T-helper 1 cell treated with Interleukin-12 subunit alpha and Interleukin-12 subunit beta and Interleukin-4 antibody, amounts not matched to agents 30 μg/mL and 1 μg/mL, for 36 hours (primary cell): ENCODE results near the gene HLCS.

Experiments
- H3K27ac Mint-ChIP-seq: one replicate; pipeline ENCODE4 v1.8.0; 2021; ENCODE audit warnings: mild to moderate bottlenecking, mixed read lengths
- H3K27me3 Mint-ChIP-seq: one replicate; pipeline ENCODE4 v1.8.0; 2021; ENCODE audit warnings: low read depth, mixed read lengths
- H3K36me3 Mint-ChIP-seq: one replicate; pipeline ENCODE4 v1.8.0; 2021; ENCODE audit warnings: low read depth, mixed read lengths
- H3K4me1 Mint-ChIP-seq: one replicate; pipeline ENCODE4 v1.8.0; 2021; ENCODE audit warnings: low read depth, mixed read lengths
- H3K4me3 Mint-ChIP-seq: one replicate; pipeline ENCODE4 v1.8.0; 2021; ENCODE audit warnings: mild to moderate bottlenecking, moderate library complexity, mixed read lengths
- H3K9me3 Mint-ChIP-seq: one replicate; pipeline ENCODE4 v1.8.0; 2021; ENCODE audit warnings: mixed read lengths

Gene HLCS

DNA sequence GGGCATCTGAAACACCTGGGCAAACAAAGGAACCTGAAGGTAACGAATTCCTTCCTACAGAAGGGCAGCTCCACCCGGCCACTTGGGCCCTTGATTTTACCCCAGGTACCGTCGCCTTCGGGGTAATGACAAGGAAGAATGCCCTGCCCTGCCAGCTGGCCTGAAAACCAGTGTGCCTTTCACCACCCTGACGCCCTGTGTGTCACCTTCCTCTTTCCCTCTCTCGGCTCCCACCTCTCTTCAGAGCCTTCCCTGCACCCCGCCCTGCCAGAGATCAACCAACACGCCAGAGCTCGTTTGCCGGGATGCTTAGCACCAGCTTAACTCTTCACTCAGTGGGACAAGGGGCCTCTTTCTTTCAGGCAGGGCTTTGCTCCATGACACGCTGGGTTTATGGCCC, 181.5 kb downstream of the HLCS start:
- Mint-ChIP-seq H3K36me3 (no peaks in the 10 kb centered on the region), H3K9me3 (no peaks in the 10 kb centered on the region), H3K4me3 (no peak overlapping the region)

DNA sequence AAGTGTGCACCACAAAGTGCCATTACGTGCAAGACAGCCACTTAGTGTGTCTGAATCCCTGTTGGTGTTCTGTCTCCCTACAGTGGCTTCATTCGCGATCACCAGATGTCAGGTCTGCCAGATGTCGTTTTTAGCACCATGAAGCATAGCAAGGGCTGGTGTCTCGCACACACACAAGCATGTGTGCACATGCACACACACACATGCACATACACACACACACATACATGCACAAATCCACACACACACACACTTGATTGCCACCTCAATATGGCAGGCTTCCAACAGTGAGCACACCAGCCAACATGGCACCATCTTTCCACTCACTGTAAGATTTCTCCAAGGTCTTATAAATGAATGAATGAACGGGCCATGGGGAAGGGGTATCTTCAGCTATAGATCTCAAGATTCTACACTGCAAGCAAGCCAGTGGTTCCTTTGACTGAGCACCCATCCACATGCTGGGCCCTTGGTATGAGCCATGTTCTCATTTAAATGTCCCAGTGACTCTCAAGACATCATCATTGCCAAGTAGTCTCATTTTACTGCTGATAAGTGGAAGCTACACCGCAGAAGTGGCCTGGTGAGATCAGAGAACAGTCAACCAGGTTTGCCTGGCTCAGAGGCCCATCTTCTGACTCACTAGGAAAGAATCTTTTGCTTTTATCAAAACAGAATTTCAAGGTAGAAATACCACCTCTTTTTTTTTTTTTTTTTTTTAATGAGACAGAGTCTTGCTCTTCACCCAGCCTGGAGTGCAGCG, 182.7 kb downstream of the HLCS start:
- Mint-ChIP-seq H3K27me3 (no peaks in the 10 kb centered on the region), H3K4me1 (no peaks in the 10 kb centered on the region), H3K27ac (no peak overlapping the region), H3K36me3 (no peaks in the 10 kb centered on the region), H3K4me3 (no peak overlapping the region), H3K9me3 (no peaks in the 10 kb centered on the region)

More for the DNA sequence above, 181.5 kb downstream of the HLCS start:
- H3K4me1 Mint-ChIP-seq: no peaks in the 10 kb centered on the region
- no peaks in the 10 kb centered on the region for H3K27me3 Mint-ChIP-seq
- H3K27ac Mint-ChIP-seq: no peak overlapping the region

DNA sequence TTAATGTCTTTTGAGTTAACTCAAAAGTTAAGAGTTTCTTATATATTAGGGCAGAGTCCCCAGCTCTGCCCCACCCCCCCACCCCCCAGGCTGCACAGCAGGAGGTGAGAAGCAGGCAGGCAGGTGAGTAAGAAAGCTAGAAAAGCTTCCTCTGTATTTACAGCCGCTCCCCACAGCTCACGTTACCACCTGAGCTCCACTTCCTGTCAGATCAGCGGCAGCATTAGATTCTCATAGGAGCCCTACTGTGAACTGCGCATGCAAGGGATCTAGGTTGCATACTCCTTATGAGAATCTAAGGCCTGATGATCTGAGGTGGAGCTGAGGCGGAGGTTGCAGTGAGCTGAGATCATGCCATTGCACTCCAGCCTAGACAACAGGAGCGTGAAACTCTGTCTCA, 185.6 kb downstream of the HLCS start:
- Mint-ChIP-seq H3K27me3 (no peaks in the 10 kb centered on the region), H3K36me3 (no peaks in the 10 kb centered on the region), H3K4me1 (no peaks in the 10 kb centered on the region), H3K4me3 (no peak overlapping the region), H3K9me3 (no peaks in the 10 kb centered on the region), H3K27ac (no peak overlapping the region)

DNA sequence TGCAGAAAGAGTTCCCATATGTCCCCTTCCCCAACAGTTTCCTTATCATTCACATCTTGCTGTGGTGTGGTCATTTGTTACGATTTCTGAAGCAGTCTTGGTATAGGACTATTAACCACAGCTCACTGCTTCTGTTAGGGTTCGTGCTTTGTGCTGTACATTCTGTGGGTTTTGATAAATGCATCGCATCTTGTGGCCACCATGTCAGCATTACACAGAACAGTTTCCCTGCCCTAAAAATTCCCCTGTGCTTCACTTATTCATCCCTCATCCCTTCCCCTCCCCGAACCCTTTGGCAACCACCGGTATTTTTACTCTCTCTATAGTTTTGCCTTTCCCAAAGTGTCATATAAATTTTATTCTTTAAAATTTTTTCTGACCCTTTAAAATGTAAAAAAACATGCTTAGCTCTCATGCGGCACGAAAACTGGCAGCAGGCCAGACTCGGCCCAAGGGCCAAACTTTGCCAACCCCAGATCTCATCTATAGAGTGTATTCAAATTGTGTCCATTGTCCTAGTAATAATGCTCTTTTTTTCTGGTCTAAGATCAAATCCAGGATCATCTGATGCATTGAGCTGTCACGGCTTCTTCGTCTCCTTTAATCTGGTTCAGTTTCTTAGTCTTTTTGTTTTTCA, 189.4 kb downstream of the HLCS start:
- Mint-ChIP-seq H3K27ac (no peak overlapping the region), H3K36me3 (no peaks in the 10 kb centered on the region), H3K4me3 (no peak overlapping the region), H3K9me3 (no peaks in the 10 kb centered on the region), H3K27me3 (no peaks in the 10 kb centered on the region), H3K4me1 (no peaks in the 10 kb centered on the region)

DNA sequence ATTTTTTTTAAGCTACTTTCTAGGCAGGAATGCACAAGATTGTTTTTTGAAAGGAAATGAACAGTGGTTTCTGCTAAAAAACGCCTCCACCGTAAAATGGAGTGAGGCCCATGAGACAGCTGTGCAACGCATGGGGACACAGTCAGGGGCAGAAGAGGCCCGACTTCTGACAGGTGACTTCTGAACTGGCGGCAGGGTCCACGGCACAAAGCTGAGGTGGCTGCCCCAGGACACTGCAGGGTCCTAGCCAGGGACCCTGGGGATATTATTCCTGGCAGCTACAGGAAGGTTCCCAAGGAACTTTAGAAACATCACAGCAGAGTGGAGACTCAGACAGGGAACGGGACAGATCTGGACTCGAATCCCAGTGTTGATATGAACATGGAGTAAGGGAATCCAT, 192.5 kb downstream of the HLCS start:
- H3K27me3 Mint-ChIP-seq: no peaks in the 10 kb centered on the region
- no peaks in the 10 kb centered on the region for H3K4me1 Mint-ChIP-seq
- no peaks in the 10 kb centered on the region for H3K36me3 Mint-ChIP-seq
- no peak overlapping the region for H3K4me3 Mint-ChIP-seq
- H3K27ac Mint-ChIP-seq: no peak overlapping the region
- no peaks in the 10 kb centered on the region for H3K9me3 Mint-ChIP-seq

DNA sequence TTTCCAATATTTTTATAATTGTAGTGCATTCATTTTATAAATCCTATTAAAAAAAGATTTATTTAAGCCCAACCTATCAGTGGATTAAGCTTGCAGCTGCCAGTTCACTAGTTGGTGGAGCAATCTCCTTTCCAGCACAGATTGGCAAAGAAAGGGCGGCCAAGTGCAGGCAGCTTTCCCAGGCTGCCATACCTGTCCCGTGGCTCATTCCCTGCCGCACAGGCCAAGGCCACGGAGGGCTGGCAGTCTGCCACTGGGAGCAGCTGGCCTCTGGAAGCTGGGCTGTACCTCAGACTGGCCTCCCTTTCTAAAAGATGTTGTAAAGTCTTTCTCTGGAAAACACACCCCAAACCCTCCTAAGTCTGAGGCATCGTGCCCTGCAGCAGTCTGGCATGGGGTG, 193.4 kb downstream of the HLCS start:
- H3K27ac Mint-ChIP-seq: no peak overlapping the region
- H3K9me3 Mint-ChIP-seq: no peaks in the 10 kb centered on the region
- no peaks in the 10 kb centered on the region for H3K4me1 Mint-ChIP-seq
- no peak overlapping the region for H3K4me3 Mint-ChIP-seq
- no peaks in the 10 kb centered on the region for H3K27me3 Mint-ChIP-seq
- no peaks in the 10 kb centered on the region for H3K36me3 Mint-ChIP-seq

DNA sequence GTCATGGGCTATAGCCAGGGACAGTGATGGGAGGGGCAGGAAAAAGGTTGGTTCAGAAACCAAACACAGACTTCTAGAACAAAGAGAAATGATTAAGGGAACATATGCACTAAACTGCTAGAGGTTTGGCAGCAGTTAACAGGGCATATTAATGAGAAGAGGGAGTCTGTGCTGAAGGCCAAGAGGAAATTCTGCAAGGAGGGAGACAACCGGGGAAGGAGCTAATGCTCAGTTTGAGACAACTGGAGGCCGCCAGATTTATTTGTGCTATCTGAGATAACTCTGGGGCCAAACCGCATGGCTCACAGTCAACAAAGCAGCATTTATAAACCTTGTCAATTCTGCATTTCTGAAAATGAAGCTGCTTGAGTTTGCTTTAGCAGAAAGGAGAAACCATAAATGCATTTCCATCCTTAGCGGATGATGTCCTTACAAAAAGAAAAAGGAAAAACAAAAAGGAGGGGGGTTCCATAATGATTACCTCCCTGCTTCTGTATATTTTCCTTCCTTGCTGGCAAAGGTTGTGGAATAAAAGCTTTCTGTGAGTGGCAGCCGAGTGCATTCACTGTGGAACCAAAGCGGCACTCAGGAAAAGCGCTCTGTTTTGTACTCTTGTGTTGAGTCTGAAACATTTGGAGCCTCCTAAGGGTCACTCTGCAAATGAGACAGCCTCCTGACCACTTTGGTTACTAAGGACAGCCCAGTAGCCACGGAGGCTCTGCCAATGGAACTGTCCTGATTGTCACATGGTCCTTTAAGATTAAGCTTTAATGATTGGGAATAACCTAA, 197.2 kb downstream of the HLCS start:
- H3K36me3 Mint-ChIP-seq: no peaks in the 10 kb centered on the region
- no peaks in the 10 kb centered on the region for H3K4me1 Mint-ChIP-seq
- H3K27me3 Mint-ChIP-seq: no peaks in the 10 kb centered on the region
- no peaks in the 10 kb centered on the region for H3K9me3 Mint-ChIP-seq
- no peak overlapping the region for H3K4me3 Mint-ChIP-seq
- no peak overlapping the region for H3K27ac Mint-ChIP-seq

DNA sequence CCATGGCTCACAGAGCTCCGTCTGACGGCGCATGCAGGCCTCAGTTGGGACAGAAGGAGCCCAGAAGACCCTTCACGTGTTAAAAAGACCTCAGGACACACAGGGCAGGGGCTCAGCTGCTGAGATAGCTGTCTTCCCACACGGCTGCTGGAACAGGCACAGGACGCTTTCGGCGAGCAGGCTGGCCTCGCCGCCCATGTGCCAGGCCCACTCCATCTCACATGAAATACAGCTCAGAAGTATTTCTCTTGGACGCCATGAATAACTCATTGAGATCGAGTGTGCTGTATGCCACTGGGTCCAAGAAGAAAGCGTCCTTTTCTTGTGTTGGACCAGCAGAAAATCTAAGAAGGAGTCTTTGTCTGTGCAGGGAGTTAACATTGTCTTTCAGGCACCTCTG, 198.0 kb downstream of the HLCS start:
- no peaks in the 10 kb centered on the region for H3K27me3 Mint-ChIP-seq
- no peaks in the 10 kb centered on the region for H3K36me3 Mint-ChIP-seq
- no peaks in the 10 kb centered on the region for H3K9me3 Mint-ChIP-seq
- H3K27ac Mint-ChIP-seq: no peak overlapping the region
- no peaks in the 10 kb centered on the region for H3K4me1 Mint-ChIP-seq
- H3K4me3 Mint-ChIP-seq: no peak overlapping the region

DNA sequence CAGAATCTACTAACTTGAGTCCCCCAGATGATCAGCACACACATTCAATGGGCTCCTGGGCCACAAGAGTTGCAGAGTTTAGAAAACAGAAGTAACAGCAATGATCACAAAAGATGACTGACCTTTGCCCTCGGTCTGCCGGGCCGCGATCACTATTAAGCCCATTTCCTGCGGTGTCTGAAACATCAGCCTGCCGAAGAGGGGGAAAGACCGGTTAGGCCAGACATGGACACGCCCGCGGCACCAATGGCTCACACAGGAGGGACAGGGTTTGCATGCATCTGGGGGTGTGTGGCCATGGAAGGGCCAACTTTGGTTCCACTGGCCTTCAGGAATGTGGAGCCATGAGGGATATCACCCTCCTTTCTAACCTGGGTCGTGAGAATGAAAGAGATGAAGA, 199.4 kb downstream of the HLCS start:
- no peak overlapping the region for H3K27ac Mint-ChIP-seq

DNA sequence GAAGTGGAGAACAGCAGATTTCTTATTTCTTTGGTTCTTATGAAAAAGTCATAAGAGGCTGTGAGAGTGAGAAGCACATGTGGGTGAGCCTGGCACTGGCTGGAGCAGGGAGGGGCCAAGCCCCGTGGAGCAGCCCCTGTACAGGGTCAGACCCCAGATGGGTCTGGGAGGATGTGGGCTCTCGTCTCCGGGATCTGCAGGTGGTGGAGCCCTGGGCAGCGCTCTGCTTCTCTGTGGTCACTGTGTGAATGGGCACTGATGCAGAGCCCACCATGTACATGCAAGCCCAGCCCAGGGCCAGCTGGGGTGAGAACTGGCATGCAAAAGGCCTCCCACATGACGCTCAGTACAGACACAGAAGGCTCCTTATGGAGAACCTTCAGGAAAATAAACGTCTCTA, 200.0 kb downstream of the HLCS start:
- H3K27ac Mint-ChIP-seq: no peak overlapping the region

More for the DNA sequence above, 199.4 kb downstream of the HLCS start:
- Mint-ChIP-seq H3K4me1 (no peaks in the 10 kb centered on the region), H3K4me3 (no peak overlapping the region), H3K9me3 (no peaks in the 10 kb centered on the region), H3K36me3 (no peaks in the 10 kb centered on the region), H3K27me3 (no peaks in the 10 kb centered on the region)

DNA sequence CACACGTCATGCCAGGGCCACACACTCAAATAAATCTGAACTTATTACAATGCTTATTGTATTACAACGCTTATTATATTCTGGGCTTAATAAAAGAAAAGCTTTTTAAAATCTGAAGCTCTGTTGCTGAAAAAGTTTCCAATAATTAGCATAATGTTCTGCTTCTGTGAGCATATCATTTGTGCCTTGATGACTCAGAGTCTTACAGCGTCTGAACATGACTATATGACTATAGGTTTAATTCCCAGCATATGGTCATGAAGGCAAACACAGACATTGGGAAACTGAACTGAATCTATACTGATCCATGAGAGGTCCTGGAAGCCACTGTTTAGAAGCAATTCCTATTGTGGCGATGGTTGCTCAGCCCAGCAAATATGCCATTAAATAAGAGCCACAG, 201.2 kb downstream of the HLCS start:
- Mint-ChIP-seq H3K4me3 (no peak overlapping the region), H3K27me3 (no peaks in the 10 kb centered on the region), H3K27ac (no peak overlapping the region), H3K4me1 (no peaks in the 10 kb centered on the region), H3K36me3 (no peaks in the 10 kb centered on the region), H3K9me3 (no peaks in the 10 kb centered on the region)

More for the DNA sequence above, 200.0 kb downstream of the HLCS start:
- Mint-ChIP-seq H3K4me1 (no peaks in the 10 kb centered on the region), H3K4me3 (no peak overlapping the region), H3K9me3 (no peaks in the 10 kb centered on the region), H3K36me3 (no peaks in the 10 kb centered on the region), H3K27me3 (no peaks in the 10 kb centered on the region)

DNA sequence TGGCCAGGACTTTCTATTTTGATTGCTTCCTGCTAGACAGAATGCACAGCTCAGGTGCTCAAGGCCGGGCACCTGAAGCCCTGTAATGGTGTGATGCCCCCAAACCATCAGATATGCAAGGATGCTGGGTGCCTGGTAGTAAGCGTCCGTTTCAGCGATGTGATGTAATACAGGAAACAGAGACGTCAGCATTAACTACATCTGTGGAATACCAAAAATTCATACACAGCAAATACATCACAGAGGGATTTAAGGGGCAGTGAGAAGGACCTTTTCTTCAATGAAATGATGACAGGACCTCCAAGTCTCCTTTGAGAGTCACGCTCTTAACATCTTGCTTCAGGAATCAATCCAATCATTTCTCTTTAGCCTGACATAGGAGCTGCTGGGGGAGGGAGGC, 203.2 kb downstream of the HLCS start:
- Mint-ChIP-seq H3K4me3 (no peak overlapping the region), H3K4me1 (no peaks in the 10 kb centered on the region), H3K36me3 (no peaks in the 10 kb centered on the region), H3K9me3 (no peaks in the 10 kb centered on the region), H3K27ac (no peak overlapping the region), H3K27me3 (no peaks in the 10 kb centered on the region)

DNA sequence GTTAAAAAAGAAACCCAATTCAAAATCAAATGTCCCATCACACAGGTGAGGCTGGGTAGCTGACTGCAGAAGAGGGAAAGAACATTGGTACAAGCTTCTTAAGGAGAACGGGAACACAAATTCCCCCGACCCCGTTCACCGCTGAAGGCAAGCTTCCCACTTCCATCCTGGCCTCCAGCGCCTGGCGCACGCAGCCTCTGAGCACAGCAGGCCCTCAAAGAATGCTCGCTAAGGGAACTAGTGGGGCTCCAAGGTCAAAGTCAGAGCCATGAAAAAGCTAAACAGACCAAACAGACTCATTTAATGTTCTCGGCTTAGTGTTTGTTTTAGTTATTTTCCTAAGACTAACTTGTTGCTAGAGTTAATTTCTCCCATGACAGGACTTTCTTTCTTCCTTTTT, 203.8 kb downstream of the HLCS start:
- Mint-ChIP-seq H3K27ac (no peak overlapping the region), H3K27me3 (no peaks in the 10 kb centered on the region), H3K4me3 (no peak overlapping the region), H3K9me3 (no peaks in the 10 kb centered on the region), H3K36me3 (no peaks in the 10 kb centered on the region), H3K4me1 (no peaks in the 10 kb centered on the region)

DNA sequence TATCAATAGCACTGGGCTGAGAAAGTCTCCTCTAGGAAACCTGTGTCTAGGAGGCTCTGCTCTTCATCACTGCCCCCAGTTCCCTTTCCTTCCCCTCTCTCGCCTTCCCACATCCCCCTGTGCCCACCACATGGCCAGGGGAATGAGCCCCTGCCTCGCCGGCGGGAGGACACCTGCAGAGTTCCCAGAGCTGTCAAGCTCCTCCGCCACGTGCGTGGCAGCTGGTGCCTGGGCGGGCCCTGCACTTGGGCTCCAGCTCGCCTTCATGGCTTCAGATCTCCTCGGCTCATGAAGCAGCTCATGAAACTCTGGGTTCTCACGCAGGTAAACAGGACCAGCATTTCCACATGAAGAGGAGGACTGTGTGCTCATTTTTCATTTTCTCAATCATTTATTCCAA, 204.8 kb downstream of the HLCS start:
- no peak overlapping the region for H3K27ac Mint-ChIP-seq
- H3K27me3 Mint-ChIP-seq: no peaks in the 10 kb centered on the region
- no peaks in the 10 kb centered on the region for H3K4me1 Mint-ChIP-seq
- H3K4me3 Mint-ChIP-seq: no peak overlapping the region
- no peaks in the 10 kb centered on the region for H3K9me3 Mint-ChIP-seq
- no peaks in the 10 kb centered on the region for H3K36me3 Mint-ChIP-seq
